GM12874 (cell line): Measurements from ENCODE around the gene MRPL17.

Experiments
- CTCF ChIP-seq: IDR thresholded peaks from 2 replicates; pipeline ENCODE4 v1.5.1; 2011; ENCODE audit warnings: low read depth, mild to moderate bottlenecking, control low read depth, low read length, moderate library complexity; ENCODE audit not compliant: insufficient read depth

Gene MRPL17

GRCh38 chr11:6674219-6674597 lies 8.9 kb downstream of the MRPL17 start:
- no peak for TF ChIP-seq CTCF

- TF ChIP-seq CTCF, result no peak
Measured at GRCh38 chr11:6673523-6674218, 9.5 kb downstream of the MRPL17 start.

GRCh38 chr11:6671991-6672390 lies 11.1 kb downstream of the MRPL17 start:
- TF ChIP-seq CTCF, result no peak

GRCh38 chr11:6670202-6670830 lies 12.8 kb downstream of the MRPL17 start:
- no peak for TF ChIP-seq CTCF

GRCh38 chr11:6667733-6668374 lies 15.3 kb downstream of the MRPL17 start:
- peak; percentile 48 for TF ChIP-seq CTCF

GRCh38 chr11:6666302-6667183 lies 16.6 kb downstream of the MRPL17 start:
- TF ChIP-seq CTCF, result no peak

- no peak for TF ChIP-seq CTCF
Measured at GRCh38 chr11:6664551-6664950, 18.6 kb downstream of the MRPL17 start.
